ENCODE results near the gene CACNA2D2.

DNA sequence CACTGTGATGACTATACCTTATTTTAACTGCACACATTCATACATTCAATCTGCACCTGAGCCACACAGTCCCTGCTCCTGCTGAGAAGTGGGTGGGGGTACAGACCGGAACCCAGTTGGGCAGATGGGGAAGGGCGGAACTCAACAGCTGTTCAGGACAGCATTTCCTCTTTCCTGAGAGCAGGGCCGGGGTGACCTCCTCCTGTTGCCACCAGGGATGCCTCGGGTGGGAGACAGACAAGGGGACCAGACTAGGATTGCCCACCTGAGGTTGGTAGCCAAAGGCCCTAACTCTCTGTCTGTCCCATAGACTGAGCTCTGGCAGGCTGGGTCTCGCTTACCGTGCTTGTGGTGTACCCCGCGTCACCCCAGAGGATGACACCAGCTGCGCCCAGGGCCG, 184.8 kb downstream of the CACNA2D2 start:
- no peak for TF ChIP-seq EZH2 (IDR thresholded peaks at IDR 0.05; ENCODE audit: insufficient read depth, low read length)
- TF ChIP-seq, protein P1, sequence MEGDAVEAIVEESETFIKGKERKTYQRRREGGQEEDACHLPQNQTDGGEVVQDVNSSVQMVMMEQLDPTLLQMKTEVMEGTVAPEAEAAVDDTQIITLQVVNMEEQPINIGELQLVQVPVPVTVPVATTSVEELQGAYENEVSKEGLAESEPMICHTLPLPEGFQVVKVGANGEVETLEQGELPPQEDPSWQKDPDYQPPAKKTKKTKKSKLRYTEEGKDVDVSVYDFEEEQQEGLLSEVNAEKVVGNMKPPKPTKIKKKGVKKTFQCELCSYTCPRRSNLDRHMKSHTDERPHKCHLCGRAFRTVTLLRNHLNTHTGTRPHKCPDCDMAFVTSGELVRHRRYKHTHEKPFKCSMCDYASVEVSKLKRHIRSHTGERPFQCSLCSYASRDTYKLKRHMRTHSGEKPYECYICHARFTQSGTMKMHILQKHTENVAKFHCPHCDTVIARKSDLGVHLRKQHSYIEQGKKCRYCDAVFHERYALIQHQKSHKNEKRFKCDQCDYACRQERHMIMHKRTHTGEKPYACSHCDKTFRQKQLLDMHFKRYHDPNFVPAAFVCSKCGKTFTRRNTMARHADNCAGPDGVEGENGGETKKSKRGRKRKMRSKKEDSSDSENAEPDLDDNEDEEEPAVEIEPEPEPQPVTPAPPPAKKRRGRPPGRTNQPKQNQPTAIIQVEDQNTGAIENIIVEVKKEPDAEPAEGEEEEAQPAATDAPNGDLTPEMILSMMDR (IDR thresholded peaks at IDR 0.05; ENCODE audit: insufficient read depth, low read depth, low read length): no peak
